CD4-positive, CD25-positive, alpha-beta regulatory T cell (primary cell): Measurements from ENCODE around the gene C13orf46. TPM values are rescaled to one million over a fixed set of nuclear protein-coding genes. Genes with fewer than 3 reads are reported as not detected.
"Not testable (repeated sequence)": the region's sequence is repeated elsewhere in the genome, so short reads cannot be mapped to it uniquely, and the experiment has no call there.

Source experiments
- ATAC-seq, 2 donors: fragments of 150-1000 bp; cut with Tn5 transposase; one replicate each; pipeline ENCODE4 v1.10.0; 2021; ENCODE audit warnings: low read depth in 2 of 2, moderate number of reproducible peaks in 2 of 2, moderate library complexity in 1 of 2
- DNase-seq, 3 donors: peaks; one replicate each; pipeline versions ENCODE4 v3.0.0 to v3.0.0-alpha.2; 2012 to 2022; ENCODE audit warnings: mixed read lengths in 1 of 3
- H3K27ac ChIP-seq: one replicate; pipeline ENCODE4 v1.7.0; 2013; ENCODE audit warnings: mild to moderate bottlenecking, low read length; ENCODE audit not compliant: insufficient read depth, poor library complexity, severe bottlenecking
- H3K27me3 ChIP-seq: one replicate; pipeline ENCODE4 v1.7.0; 2013; ENCODE audit warnings: low read length; ENCODE audit not compliant: control insufficient read depth, insufficient read depth
- H3K36me3 ChIP-seq: one replicate; pipeline ENCODE4 v1.7.0; 2013; ENCODE audit warnings: mild to moderate bottlenecking, low read length, moderate library complexity; ENCODE audit not compliant: control insufficient read depth, insufficient read depth
- H3K4me1 ChIP-seq: 2 replicates; pipeline ENCODE4 v1.7.0; 2013; ENCODE audit warnings: mild to moderate bottlenecking, low read length; ENCODE audit not compliant: insufficient read depth, control insufficient read depth, poor library complexity, severe bottlenecking
- H3K4me3 ChIP-seq: one replicate; pipeline ENCODE4 v1.7.0; 2013; ENCODE audit warnings: low read depth, mild to moderate bottlenecking, low read length, moderate library complexity
- H3K9me3 ChIP-seq, 2 experiments: 1 replicate in 1 of 2; 2 replicates in 1 of 2; pipeline ENCODE4 v1.7.0; 2013; ENCODE audit warnings: low read length in 2 of 2, mild to moderate bottlenecking in 1 of 2, moderate library complexity in 1 of 2; ENCODE audit not compliant: control insufficient read depth in 2 of 2
- H3K27ac Mint-ChIP-seq, 3 donors: one replicate each; pipeline ENCODE4 v1.8.0; 2020 to 2022; ENCODE audit warnings: mild to moderate bottlenecking in 3 of 3, mixed read lengths in 3 of 3, moderate library complexity in 2 of 3
- H3K27me3 Mint-ChIP-seq: one replicate; pipeline ENCODE4 v1.8.0; 2022; ENCODE audit warnings: mild to moderate bottlenecking, mixed read lengths
- H3K36me3 Mint-ChIP-seq: one replicate; pipeline ENCODE4 v1.8.0; 2020; ENCODE audit warnings: mixed read lengths
- H3K4me1 Mint-ChIP-seq, 4 donors: one replicate each; pipeline ENCODE4 v1.8.0; 2020 to 2022; ENCODE audit warnings: mixed read lengths in 4 of 4, mild to moderate bottlenecking in 1 of 4
- H3K4me3 Mint-ChIP-seq, 4 donors: one replicate each; pipeline ENCODE4 v1.8.0; 2020 to 2022; ENCODE audit warnings: mild to moderate bottlenecking in 4 of 4, mixed read lengths in 4 of 4, moderate library complexity in 3 of 4
- H3K9me3 Mint-ChIP-seq, 7 donors: one replicate each; pipeline ENCODE4 v1.8.0; 2020 to 2022; ENCODE audit warnings: mixed read lengths in 7 of 7, mild to moderate bottlenecking in 3 of 7, moderate library complexity in 2 of 7
- polyA plus RNA-seq, 4 donors: library from polyadenylated mRNA; unstranded; fragments of 300-500 nt; fragmentation: Illumina TruSeq; gene quantifications; one replicate each; pipeline ENCODE4 v1.2.3, GENCODE V29; 2021
- total RNA-seq: library from RNA; stranded (reverse); gene quantifications from one replicate; pipeline ENCODE4 v1.2.3, GENCODE V29; 2022

Gene C13orf46
- total and polyA plus RNA-seq, 5 donors from 2014 or later, result 0.16 to 21.2 (median 0.55) TPM

GRCh38 chr13:113995051-113995601, 21.2 kb upstream of the C13orf46 start:
- Histone ChIP-seq H3K27ac (no peak overlapping the region), H3K9me3 (no peaks in the 10 kb centered on the region), H3K4me1 (no peaks in the 10 kb centered on the region), H3K4me3 (no peak overlapping the region), H3K36me3 (peaks cover 80% of the 10 kb centered on the region), H3K27me3 (no peaks in the 10 kb centered on the region)
- Mint-ChIP-seq H3K4me3 (no peak overlapping the region), H3K36me3 (peaks cover 42% of the 10 kb centered on the region), H3K27ac (peak overlapping the region in 1 of 3 donors; percentile 32), H3K9me3 (peaks cover 0 to 3% (median 0%) of the 10 kb centered on the region in 7 donors), H3K27me3 (no peaks in the 10 kb centered on the region), H3K4me1 (peaks cover 4 to 6% (median 5%) of the 10 kb centered on the region in 4 donors)
- ATAC-seq, result peak in 1 of 2 donors; percentile 9
- no peak for DNase-seq

GRCh38 chr13:113992276-113993005, 18.6 kb upstream of the C13orf46 start:
- H3K4me1 ChIP-seq, result no peaks in the 10 kb centered on the region
- peaks cover 6% of the 10 kb centered on the region for H3K27me3 Mint-ChIP-seq
- no peak overlapping the region for H3K4me3 ChIP-seq
- peak overlapping the region in 2 of 4 donors; percentile 5 to 31 for H3K4me3 Mint-ChIP-seq
- no peak for ATAC-seq
- H3K27me3 ChIP-seq, result no peaks in the 10 kb centered on the region
- H3K4me1 Mint-ChIP-seq, result peaks cover 3 to 5% (median 4%) of the 10 kb centered on the region in 4 donors
- peak overlapping the region in 2 of 3 donors; percentile 32 to 91 for H3K27ac Mint-ChIP-seq
- peaks cover 44% of the 10 kb centered on the region for H3K36me3 Mint-ChIP-seq
- no peak overlapping the region for H3K27ac ChIP-seq
- peaks cover 0 to 6% (median 0%) of the 10 kb centered on the region in 7 donors for H3K9me3 Mint-ChIP-seq
- no peak for DNase-seq
- no peaks in the 10 kb centered on the region for H3K9me3 ChIP-seq
- H3K36me3 ChIP-seq, result peaks cover 70% of the 10 kb centered on the region

GRCh38 chr13:113991676-113992179, 17.9 kb upstream of the C13orf46 start:
- Histone ChIP-seq H3K36me3 (peaks cover 63% of the 10 kb centered on the region), H3K9me3 (no peaks in the 10 kb centered on the region), H3K4me1 (no peaks in the 10 kb centered on the region), H3K27ac (no peak overlapping the region), H3K4me3 (no peak overlapping the region), H3K27me3 (no peaks in the 10 kb centered on the region)
- Mint-ChIP-seq H3K4me1 (peaks cover 3 to 5% (median 4%) of the 10 kb centered on the region in 4 donors), H3K4me3 (peak overlapping the region in 3 of 4 donors; percentile 5 to 31 (median 23)), H3K9me3 (peaks cover 0 to 6% (median 0%) of the 10 kb centered on the region in 7 donors), H3K27me3 (peaks cover 6% of the 10 kb centered on the region), H3K36me3 (peaks cover 40% of the 10 kb centered on the region), H3K27ac (peak overlapping the region in 1 of 3 donors; percentile 91)
- no peak for DNase-seq
- no peak for ATAC-seq

GRCh38 chr13:113991191-113991669, 17.4 kb upstream of the C13orf46 start:
- no peak overlapping the region for H3K27ac Mint-ChIP-seq

GRCh38 chr13:113990321-113990837, 16.5 kb upstream of the C13orf46 start:
- Histone ChIP-seq H3K36me3 (peaks cover 55% of the 10 kb centered on the region), H3K27ac (no peak overlapping the region)
- H3K27ac Mint-ChIP-seq, result no peak overlapping the region

More at GRCh38 chr13:113991191-113991669, 17.4 kb upstream of the C13orf46 start:
- Mint-ChIP-seq H3K4me1 (peaks cover 3 to 5% (median 4%) of the 10 kb centered on the region in 4 donors), H3K9me3 (peaks cover 0 to 6% (median 0%) of the 10 kb centered on the region in 7 donors), H3K4me3 (no peak overlapping the region), H3K36me3 (peaks cover 40% of the 10 kb centered on the region), H3K27me3 (peaks cover 6% of the 10 kb centered on the region)
- Histone ChIP-seq H3K4me3 (no peak overlapping the region), H3K36me3 (peaks cover 58% of the 10 kb centered on the region), H3K9me3 (no peaks in the 10 kb centered on the region), H3K4me1 (no peaks in the 10 kb centered on the region), H3K27ac (no peak overlapping the region), H3K27me3 (no peaks in the 10 kb centered on the region)
- ATAC-seq (no peak), DNase-seq (no peak)

GRCh38 chr13:113989585-113990300, 15.9 kb upstream of the C13orf46 start:
- Mint-ChIP-seq H3K36me3 (peaks cover 40% of the 10 kb centered on the region), H3K4me3 (no peak overlapping the region)
- DNase-seq, result no peak

More at GRCh38 chr13:113990321-113990837, 16.5 kb upstream of the C13orf46 start:
- no peaks in the 10 kb centered on the region for H3K27me3 ChIP-seq
- peaks cover 3 to 5% (median 4%) of the 10 kb centered on the region in 4 donors for H3K4me1 Mint-ChIP-seq
- no peaks in the 10 kb centered on the region for H3K4me1 ChIP-seq
- H3K36me3 Mint-ChIP-seq, result peaks cover 40% of the 10 kb centered on the region
- peaks cover 6% of the 10 kb centered on the region for H3K27me3 Mint-ChIP-seq
- no peak overlapping the region for H3K4me3 Mint-ChIP-seq
- no peaks in the 10 kb centered on the region for H3K9me3 ChIP-seq
- no peak overlapping the region for H3K4me3 ChIP-seq
- peaks cover 0 to 6% (median 0%) of the 10 kb centered on the region in 7 donors for H3K9me3 Mint-ChIP-seq
- ATAC-seq, result peak in 1 of 2 donors; percentile 27
- no peak for DNase-seq

GRCh38 chr13:113988859-113989258, 15.0 kb upstream of the C13orf46 start:
- not testable (repeated sequence) for H3K4me3 Mint-ChIP-seq, H3K9me3 ChIP-seq, H3K9me3 Mint-ChIP-seq, H3K27me3 Mint-ChIP-seq, H3K4me1 Mint-ChIP-seq, H3K27me3 ChIP-seq, DNase-seq, H3K27ac Mint-ChIP-seq, H3K27ac ChIP-seq, H3K4me1 ChIP-seq, ATAC-seq, H3K4me3 ChIP-seq
- H3K36me3 Mint-ChIP-seq, result peaks cover 34% of the 10 kb centered on the region
- H3K36me3 ChIP-seq, result peaks cover 41% of the 10 kb centered on the region

More at GRCh38 chr13:113989585-113990300, 15.9 kb upstream of the C13orf46 start:
- Mint-ChIP-seq H3K9me3 (peaks cover 0 to 4% (median 0%) of the 10 kb centered on the region in 7 donors), H3K27ac (peak overlapping the region in 2 of 3 donors; percentile 62 to 79), H3K4me1 (peaks cover 3 to 5% (median 4%) of the 10 kb centered on the region in 4 donors), H3K27me3 (peaks cover 6% of the 10 kb centered on the region)
- H3K4me3 ChIP-seq, result no peak overlapping the region
- no peaks in the 10 kb centered on the region for H3K4me1 ChIP-seq
- peaks cover 49% of the 10 kb centered on the region for H3K36me3 ChIP-seq
- no peaks in the 10 kb centered on the region for H3K27me3 ChIP-seq
- no peak overlapping the region for H3K27ac ChIP-seq
- H3K9me3 ChIP-seq, result no peaks in the 10 kb centered on the region
- ATAC-seq, result no peak
